ENCODE results near the gene CCNQ.

DNA sequence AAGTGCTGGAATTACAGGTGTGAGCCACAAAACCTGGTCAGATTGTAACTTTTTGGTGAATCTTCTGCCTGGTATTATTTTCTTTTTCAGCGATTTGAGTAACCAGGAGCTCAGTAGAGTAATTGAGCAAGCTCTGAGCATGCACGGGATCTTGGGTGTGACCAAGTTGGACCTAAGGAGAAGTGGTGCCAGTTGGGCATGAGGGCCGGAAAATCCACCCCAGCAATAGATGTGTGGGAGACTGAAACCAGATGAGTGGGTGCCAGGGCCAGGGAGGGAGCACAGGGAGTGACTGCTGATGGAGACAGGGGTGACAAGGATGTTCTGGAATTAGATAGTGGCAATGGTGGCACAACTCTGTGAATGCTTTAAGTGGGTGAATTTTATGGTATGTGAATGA lies 3.7 kb upstream of the CCNQ start:
- TF ChIP-seq, protein P1, sequence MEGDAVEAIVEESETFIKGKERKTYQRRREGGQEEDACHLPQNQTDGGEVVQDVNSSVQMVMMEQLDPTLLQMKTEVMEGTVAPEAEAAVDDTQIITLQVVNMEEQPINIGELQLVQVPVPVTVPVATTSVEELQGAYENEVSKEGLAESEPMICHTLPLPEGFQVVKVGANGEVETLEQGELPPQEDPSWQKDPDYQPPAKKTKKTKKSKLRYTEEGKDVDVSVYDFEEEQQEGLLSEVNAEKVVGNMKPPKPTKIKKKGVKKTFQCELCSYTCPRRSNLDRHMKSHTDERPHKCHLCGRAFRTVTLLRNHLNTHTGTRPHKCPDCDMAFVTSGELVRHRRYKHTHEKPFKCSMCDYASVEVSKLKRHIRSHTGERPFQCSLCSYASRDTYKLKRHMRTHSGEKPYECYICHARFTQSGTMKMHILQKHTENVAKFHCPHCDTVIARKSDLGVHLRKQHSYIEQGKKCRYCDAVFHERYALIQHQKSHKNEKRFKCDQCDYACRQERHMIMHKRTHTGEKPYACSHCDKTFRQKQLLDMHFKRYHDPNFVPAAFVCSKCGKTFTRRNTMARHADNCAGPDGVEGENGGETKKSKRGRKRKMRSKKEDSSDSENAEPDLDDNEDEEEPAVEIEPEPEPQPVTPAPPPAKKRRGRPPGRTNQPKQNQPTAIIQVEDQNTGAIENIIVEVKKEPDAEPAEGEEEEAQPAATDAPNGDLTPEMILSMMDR (IDR thresholded peaks at IDR 0.05; ENCODE audit: low read depth, low read length, poor library complexity, severe bottlenecking) = no peak
- no peak for TF ChIP-seq EZH2phosphoT487 (IDR thresholded peaks at IDR 0.05; ENCODE audit: borderline replicate concordance, low read length)

Data from DOHH2 (cell line).